GM19238 (cell line): Measurements from ENCODE around the gene SLC17A7.

Source experiments
- DNase-seq: peaks from one replicate; pipeline ENCODE4 v3.0.0; 2011; ENCODE audit warnings: low spot score; ENCODE audit not compliant: insufficient read length

SLC17A7 gene

GRCh38 chr19:49428547-49429451, 12.5 kb downstream of the SLC17A7 start:
- DNase-seq: no peak

DNA sequence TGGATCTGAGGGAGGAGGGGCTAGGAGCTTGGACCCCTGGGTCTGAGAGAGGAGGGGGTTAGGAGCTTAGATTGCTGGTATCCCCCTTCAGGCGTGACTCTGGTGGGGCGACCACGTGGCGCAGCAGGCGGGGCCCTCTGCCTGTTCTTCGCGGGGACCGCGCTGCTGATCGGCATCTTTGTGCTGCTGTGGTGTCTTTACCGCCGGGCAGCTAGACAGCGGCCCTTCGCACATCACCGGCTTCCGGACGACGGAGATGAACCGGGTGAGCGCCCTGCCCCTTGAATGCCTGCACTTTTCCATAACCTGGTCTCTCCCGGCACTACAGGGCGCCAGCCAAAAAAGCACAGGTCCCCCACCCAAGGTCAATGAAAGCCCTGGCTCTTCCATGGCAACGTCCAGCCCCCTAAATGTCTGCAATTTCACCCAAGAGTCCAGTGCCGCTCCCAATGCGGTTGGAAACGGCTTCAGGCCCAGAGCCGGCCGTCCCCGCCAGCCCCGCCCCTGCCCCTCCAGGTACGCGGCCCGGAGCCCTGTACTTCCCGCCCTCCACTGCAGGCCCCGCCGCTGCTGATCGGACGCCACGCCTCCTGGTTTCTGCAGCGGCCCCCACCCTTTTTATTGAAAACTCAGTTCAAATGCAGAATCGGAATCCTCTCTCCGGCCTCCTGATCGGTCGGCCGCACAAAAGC, 13.3 kb downstream of the SLC17A7 start:
- DNase-seq: no peak

DNA sequence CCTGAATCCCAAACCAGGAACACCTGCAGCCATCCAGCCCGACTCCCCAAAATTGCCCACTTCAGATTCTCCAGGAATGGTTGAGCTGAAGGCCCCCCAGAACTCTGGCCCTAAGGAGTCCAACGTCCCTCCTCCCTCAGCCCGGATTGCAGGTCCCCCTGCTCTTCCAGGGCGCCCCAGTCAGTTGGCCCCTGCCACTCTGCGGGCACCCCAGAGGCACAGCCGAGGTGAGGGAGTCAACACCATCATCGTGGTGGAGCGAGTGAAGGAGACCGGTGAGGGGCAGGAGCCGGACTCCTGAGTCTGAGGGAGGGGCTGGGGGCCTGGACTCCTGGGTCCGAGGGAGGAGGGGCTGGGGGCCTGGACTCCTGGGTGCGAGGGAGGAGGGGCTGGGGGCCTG, 14.0 kb downstream of the SLC17A7 start:
- DNase-seq: no peak

DNA sequence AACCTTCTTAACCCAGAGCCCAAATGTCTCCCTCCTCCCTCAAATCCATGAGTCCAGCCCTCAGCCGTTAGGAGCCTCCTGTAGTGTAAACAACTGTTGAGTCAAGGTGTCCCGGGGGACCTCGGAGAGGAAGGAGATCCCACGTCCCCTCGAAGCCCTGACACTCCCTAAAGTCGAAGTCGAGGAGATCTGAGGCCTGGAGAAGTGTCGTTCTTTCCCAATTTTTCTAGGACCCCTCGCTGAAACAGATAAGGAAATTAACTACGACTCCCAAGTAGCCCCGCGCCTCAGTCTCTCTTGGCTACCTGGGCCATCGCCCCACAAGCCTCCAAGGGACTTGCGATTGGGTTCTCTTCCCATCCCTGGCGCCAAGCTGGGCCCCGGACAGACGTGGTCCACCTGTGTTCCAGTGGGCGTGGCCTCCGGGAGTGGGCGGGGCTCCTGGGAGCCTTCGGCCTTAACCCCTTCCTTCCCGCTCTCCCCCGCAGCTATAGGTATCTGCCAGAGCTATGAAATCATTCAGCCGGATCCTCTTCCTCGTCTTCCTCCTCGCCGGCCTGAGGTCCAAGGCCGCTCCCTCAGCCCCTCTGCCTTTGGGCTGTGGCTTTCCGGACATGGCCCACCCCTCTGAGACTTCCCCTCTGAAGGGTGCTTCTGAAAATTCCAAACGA, 15.3 kb downstream of the SLC17A7 start:
- no peak for DNase-seq

GRCh38 chr19:49425178-49425577, 16.1 kb downstream of the SLC17A7 start, which contains the start of gene GFY:
TSS of gene GFY (plus strand) at chr19:49425388. CDS start at chr19:49426431, 1,043 bp downstream.
- no peak for DNase-seq

GRCh38 chr19:49423985-49424303, 17.4 kb downstream of the SLC17A7 start:
- no peak for DNase-seq

GRCh38 chr19:49423071-49423984, 18.0 kb downstream of the SLC17A7 start, which contains the start of gene PTH2:
TSS of gene PTH2 (minus strand) at chr19:49423441. CDS start at chr19:49423339, 102 bp downstream.
- DNase-seq: no peak

GRCh38 chr19:49422407-49423070, 18.8 kb downstream of the SLC17A7 start:
- no peak for DNase-seq

DNA sequence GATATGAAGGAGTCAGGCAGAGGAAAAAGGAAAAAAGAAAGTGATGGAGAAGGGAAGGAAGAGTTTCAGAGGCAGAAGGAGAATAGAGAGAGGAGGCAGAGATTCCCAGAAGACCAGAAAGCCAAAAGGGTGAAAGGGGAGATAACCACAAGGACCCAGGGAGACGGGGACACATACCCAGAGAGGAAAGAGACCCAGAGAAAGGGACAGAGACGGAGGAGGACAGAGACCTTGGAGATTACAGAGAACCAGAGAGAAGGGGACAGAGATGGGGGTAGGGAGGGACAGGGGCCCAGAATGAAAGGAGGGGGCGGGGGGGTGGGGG, 19.5 kb downstream of the SLC17A7 start:
- no peak for DNase-seq

- peak; percentile 54 for DNase-seq
These were observed 20.1 kb downstream of the SLC17A7 start for GRCh38 chr19:49421039-49421877.

GRCh38 chr19:49420227-49420626, 21.1 kb downstream of the SLC17A7 start:
- no peak for DNase-seq

- DNase-seq: no peak
These were observed 22.2 kb downstream of the SLC17A7 start for GRCh38 chr19:49419173-49419572.

DNA sequence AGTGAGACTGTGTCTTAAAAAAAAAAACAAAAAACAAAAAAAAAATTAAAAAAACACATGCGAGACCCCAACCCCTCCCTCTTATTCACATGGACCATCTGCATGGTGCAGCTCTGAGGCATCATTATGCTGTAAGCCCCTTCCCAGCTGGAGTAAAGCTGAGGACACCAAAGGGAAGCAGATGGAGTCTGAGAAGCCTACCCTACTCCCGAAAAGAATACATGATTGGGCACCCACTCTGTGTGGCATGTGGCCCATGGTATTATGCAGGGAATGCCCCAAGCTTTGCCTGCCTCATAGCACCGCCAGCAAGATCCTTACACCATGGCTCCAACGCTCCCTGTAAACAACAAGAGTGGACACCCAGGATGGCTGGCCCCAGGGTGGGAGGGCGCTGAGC, 22.8 kb downstream of the SLC17A7 start:
- DNase-seq: no peak

DNA sequence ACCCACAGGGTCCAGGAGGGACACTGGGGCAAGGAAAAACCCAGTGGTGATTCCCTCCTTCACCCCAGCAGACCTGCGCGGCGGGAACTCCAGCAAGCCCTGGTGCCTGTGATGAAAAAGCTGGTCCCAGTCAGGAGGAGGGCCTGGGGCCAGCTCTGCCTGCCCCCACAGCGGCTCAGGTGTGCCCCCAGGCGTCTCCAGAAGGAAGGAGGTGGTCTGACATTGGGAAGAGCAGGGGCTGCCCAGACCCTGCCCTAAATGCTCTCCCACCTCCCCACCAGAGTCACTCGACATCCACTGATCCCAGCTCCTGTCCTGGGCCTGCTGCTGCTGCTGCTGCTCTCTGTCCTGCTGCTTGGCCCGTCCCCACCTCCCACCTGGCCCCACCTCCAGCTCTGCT, 24.2 kb downstream of the SLC17A7 start:
- DNase-seq: no peak

DNA sequence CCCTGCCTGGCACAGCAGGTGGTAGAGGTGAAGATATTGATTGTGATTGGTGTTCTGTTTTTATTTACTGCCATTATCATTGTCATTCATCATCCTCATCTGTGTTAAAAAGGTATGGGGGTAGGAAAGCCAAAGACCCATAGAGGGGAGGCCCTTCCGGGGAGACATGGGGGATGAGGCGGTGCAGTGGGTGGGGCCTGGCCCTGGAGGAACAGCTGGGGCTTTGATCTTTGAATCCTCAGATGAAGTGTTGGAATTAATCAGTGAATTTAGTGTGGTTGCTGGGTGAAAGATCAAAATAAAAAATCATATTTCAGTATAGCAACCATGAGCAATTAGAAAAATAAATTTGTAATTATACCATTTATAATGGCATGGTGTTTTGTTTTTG, 25.5 kb downstream of the SLC17A7 start:
- no peak for DNase-seq

GRCh38 chr19:49415102-49415809, 26.1 kb downstream of the SLC17A7 start:
- DNase-seq: no peak

GRCh38 chr19:49414256-49414655, 27.1 kb downstream of the SLC17A7 start:
- DNase-seq: no peak

GRCh38 chr19:49413348-49413747, 28.0 kb downstream of the SLC17A7 start:
- DNase-seq: no peak

DNA sequence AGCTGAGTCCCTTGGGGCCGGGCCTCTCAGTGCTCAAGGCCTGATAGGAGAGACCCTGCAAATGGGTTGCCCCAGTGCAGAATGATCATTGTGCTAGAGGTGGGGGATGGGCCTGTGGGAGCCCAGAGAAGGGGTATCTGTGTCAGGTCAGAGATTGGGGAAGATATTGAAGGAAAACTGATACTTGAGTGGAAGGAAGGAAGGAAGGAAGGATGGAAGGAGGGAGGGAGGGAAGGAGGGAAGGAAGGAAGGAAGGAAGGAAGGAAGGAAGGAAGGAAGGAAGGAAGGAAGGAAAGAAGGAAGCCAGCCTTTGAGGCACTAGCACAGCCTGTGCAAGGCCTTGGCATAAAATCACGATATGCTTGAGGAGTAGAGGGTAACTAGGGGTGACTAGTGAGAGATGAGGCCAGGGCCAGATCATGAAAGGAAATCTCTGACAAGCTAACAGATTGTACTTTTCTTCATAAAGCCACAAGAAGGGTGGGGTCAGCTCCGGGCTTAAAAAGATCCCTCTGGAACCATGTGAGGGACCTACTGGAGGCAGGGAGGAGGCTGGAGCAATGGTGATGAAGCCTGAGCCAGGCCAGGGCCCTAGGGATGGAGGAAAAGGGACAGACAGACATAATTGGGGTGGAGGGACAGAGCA, 29.5 kb downstream of the SLC17A7 start:
- DNase-seq: no peak
